ENCODE measurements around the gene CHRNB2.
"Not testable (repeated sequence)": the region's sequence is repeated elsewhere in the genome, so short reads cannot be mapped to it uniquely, and the experiment has no call there.

Gene CHRNB2

GRCh38 chr1:154567386-154568156 is at the start of gene CHRNB2:
CHRNB2 (plus strand) TSS chr1:154567778; CDS start chr1:154568045, 267 bp downstream.
- peak; percentile 58 for DNase-seq

GRCh38 chr1:154519591-154519991 is 48.0 kb upstream of the CHRNB2 start:
- DNase-seq: no peak

GRCh38 chr1:154520333-154520732 is 47.2 kb upstream of the CHRNB2 start:
- DNase-seq: no peak

- DNase-seq: no peak
Measured at GRCh38 chr1:154521695-154522094, 45.9 kb upstream of the CHRNB2 start.

DNA sequence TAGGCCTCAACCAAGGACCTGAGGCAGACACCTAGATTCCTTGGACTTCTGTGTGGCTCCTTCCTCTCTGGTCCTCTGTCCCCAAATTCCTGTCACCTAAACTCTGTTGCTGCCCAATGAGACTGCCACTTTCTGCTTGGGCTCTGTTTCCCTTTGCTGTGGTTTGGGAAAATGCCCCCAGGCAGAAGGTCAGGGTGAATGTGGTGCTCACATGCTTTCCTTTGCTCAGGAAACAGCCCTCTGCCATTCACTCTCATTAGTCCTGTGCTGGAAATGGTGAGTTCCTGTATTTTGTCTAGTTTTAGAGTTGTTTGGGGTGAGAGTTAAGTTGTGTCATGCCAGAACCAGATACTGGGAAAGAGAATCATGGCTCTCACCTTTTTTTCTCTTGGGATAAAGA is 42.7 kb upstream of the CHRNB2 start:
- DNase-seq: no peak

GRCh38 chr1:154527192-154527591 is 40.4 kb upstream of the CHRNB2 start:
- DNase-seq: no peak

- DNase-seq: no peak
Measured at GRCh38 chr1:154529308-154529707, 38.3 kb upstream of the CHRNB2 start.

DNA sequence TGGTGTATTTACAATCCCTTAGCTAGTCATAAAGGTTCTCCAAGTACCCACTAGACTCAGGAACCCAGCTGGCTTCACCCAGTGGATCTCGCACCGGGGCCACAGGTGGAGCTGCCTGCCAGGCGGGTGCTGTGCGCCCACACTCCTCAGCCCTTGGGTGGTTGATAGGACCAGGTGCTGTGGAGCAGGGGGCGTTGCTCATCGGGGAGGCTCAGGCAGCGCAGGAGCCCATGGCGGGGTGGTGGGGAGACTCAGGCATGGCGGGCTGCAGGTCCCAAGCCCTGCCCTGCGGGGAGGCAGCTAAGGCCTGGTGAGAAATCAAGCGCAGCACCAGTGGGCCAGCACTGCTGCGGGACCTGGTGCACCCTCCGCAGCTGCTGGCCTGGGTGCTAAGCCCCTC is 35.6 kb upstream of the CHRNB2 start:
- not testable (repeated sequence) for DNase-seq

GRCh38 chr1:154533952-154534844 is 33.4 kb upstream of the CHRNB2 start:
- no peak for DNase-seq

GRCh38 chr1:154536570-154536969 is 31.0 kb upstream of the CHRNB2 start:
- no peak for DNase-seq

GRCh38 chr1:154539486-154540483 is 27.8 kb upstream of the CHRNB2 start:
- no peak for DNase-seq

DNA sequence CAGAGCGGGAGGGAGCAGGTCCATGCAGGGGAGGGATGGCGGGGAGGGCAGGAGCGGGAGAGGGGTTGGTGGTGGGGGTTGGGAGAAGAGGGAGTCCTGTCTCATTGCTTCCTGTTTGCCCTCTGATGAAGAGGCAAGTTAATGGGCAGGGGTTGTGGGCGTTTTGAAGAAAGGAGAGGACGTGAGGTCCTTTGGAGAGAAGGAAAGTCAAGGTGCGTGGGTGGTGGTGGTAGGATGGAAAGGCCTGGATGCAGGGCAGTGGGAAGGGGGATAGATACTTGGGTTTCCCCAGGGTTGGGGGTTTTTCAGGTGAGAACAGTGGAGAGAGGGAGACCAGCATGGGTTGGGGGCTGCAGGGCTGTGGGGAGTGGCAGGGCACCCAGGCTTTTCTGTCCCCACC is 26.3 kb upstream of the CHRNB2 start:
- DNase-seq: no peak

DNA sequence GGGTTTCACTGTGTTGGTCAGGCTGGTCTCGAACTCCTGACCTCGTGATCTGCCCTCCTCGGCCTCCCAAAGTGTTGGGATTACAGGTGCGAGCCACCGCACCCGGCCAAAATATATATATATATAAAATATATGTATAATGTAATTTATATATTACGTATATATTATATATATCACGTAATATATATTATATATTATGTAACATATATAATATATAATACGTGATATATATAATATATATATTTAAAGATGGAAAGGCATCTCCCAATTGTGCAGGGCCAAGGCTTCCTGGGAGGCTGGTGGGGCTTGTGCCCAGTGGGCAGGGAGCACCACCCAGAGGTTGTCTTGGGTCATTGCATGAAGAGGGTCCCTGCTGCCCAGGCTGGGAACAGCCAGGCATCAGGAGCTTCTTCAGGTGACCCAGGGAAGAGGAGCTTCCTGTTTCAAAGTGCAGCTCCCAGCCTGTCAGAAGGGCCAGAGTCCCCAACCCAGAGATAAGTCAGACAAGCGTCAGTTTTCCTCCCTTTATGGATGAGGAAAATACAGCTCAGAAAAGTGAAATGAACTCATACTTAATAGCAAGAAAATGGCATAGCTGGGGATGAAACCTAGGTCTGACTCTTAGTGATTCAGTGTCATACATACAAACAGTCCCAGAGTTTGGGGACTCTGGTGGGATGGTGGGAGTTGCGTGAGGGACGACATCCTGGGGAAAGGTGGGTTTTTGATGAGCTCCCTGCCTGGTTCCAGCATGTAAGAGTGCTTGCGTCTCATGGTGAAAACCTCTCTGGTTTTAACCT is 21.1 kb upstream of the CHRNB2 start:
- DNase-seq: peak; percentile 32

DNA sequence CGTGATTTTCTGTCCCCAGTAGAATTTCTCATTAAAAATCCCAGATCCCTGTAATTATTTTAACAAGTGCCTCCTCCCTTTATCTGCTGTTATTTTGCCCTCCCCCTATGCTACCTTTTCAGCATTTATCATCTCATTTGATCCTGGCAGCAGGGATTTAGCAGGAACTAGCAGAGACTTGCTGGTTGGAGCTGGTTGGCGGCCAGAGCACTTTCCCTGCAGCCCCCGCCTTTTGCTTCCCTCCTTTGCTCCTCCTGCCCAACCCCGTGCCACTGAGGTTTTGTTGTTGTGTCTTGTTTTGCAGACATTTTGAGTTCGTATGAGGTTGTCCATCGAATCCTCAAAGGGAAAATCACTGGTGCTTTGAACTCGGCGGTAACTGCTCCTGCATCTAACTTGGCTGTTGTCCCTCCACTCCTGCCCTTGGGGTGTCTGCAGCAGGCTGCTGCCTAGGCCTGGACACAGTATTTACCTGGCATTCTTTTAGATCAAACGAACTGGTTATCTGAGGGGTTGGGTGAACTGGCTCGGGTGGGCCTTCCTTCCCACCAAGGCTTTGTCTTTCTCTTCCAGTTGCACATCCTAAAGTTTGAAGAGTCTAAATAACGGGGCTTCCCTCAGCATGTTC is 20.4 kb upstream of the CHRNB2 start:
- no peak for DNase-seq

DNA sequence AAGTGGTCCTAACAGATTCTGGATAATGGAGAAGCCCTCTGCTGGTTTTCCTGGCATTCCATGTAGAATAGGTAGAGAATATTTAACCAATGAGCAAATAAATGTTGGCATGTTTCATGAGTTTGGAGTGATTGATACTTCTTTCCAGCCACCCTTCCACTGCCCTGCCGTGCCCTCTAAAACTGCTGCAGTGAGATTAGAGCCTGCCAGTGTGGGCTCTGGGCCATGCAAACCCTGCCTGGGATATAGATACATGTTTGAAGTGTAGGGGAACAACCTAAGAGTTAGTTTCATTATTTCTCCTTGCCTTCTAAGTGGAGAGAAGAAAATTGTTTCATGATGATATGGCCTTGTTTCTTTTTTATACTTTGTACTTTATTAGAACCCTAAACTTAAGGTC is 19.6 kb upstream of the CHRNB2 start:
- no peak for DNase-seq

GRCh38 chr1:154549202-154549770 is 18.3 kb upstream of the CHRNB2 start:
- DNase-seq: no peak

DNA sequence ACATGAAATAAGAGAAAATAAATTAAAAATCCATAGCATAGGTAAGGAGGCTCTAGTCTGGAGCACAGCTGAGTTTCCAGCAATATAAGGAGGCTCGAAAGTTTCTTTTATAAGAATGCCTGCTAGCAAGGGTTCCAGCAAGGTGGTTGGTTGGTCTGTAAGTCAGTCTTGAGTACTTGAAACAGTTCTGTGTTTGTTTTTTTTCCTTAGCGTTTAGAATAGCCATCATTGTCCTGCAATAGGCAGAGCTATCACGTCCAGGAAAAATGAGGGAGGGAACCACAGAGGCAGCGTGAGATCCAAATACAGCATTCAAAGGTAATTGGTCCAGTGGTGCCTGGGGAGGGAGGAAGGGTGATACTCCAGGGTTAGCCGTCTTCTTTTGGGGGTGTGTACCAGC is 17.5 kb upstream of the CHRNB2 start:
- no peak for DNase-seq

DNA sequence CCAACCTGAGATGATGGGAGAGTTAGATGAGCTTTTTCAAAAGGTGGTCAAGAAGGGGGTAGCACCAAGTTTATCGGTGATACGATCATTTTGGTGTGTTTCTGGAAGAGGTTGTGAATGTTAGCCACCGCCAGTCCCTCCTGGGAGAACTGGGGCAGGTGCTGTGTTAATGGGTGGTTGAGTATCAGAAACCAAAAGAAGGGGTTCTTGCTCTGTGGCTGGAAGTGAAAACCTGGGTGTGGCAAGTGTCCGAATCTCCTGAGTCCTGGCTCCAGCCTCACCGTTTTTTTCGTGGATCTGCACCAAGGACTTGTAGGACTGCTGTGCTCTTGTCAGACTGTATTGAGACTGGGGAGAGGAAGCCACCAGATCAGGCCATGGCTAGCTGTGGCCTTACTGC is 16.9 kb upstream of the CHRNB2 start:
- no peak for DNase-seq

- DNase-seq: no peak
Measured at GRCh38 chr1:154551474-154551873, 16.1 kb upstream of the CHRNB2 start.

- no peak for DNase-seq
Measured at GRCh38 chr1:154552036-154552435, 15.5 kb upstream of the CHRNB2 start.
